ENCODE results near the gene SLC9A3.

GRCh38 chr5:485113-485945 is 38.9 kb downstream of the SLC9A3 start:
- TF ChIP-seq YY1 (IDR thresholded peaks at IDR 0.05; ENCODE audit: low read depth) (no peak), EP300 (IDR thresholded peaks at IDR 0.05; ENCODE audit: borderline replicate concordance) (no peak), TAF1 (IDR thresholded peaks at IDR 0.05; ENCODE audit: low read depth) (no peak), ZBTB7A (IDR thresholded peaks at IDR 0.05; ENCODE audit: low read depth) (no peak), CREB1 (IDR thresholded peaks at IDR 0.05; ENCODE audit: low read depth) (no peak), CEBPB (IDR thresholded peaks at IDR 0.05) (no peak), NFIC (IDR thresholded peaks at IDR 0.05) (no peak), TCF12 (IDR thresholded peaks at IDR 0.05; ENCODE audit: low read depth) (no peak)
- TF ChIP-seq, protein P1, sequence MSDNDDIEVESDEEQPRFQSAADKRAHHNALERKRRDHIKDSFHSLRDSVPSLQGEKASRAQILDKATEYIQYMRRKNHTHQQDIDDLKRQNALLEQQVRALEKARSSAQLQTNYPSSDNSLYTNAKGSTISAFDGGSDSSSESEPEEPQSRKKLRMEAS (IDR thresholded peaks at IDR 0.05), result no peak

Data from Ishikawa (cell line).